ENCODE measurements around the gene LRRK2. TPM values are rescaled to one million over a fixed set of nuclear protein-coding genes. Genes with fewer than 3 reads are reported as not detected.

The LRRK2 gene
- total RNA-seq, 1 donor from 2014 or later = 2.1 TPM

- no peak for DNase-seq (ENCODE audit: low read depth, low spot score)
- H3K27ac Mint-ChIP-seq (ENCODE audit: unreplicated experiment) = no peak overlapping the region
- H3K36me3 Mint-ChIP-seq (ENCODE audit: low read depth) = no peaks in the 10 kb centered on the region
- H3K4me3 Mint-ChIP-seq = no peak overlapping the region
- no peak for TF ChIP-seq CTCF (conservative IDR thresholded peaks at IDR 0.05)
- peaks cover 7% of the 10 kb centered on the region for H3K4me1 Mint-ChIP-seq
- H3K27me3 Mint-ChIP-seq (ENCODE audit: low read depth) = no peaks in the 10 kb centered on the region
- H3K9me3 Mint-ChIP-seq = no peaks in the 10 kb centered on the region
Measured at GRCh38 chr12:40342010-40342409, 117.2 kb downstream of the LRRK2 start.

GRCh38 chr12:40343124-40343523, 118.3 kb downstream of the LRRK2 start:
- H3K36me3 Mint-ChIP-seq (ENCODE audit: low read depth) = no peaks in the 10 kb centered on the region
- H3K4me1 Mint-ChIP-seq = peaks cover 1% of the 10 kb centered on the region
- no peak overlapping the region for H3K27ac Mint-ChIP-seq (ENCODE audit: unreplicated experiment)
- H3K27me3 Mint-ChIP-seq (ENCODE audit: low read depth) = no peaks in the 10 kb centered on the region
- no peak overlapping the region for H3K4me3 Mint-ChIP-seq
- H3K9me3 Mint-ChIP-seq = no peaks in the 10 kb centered on the region
- no peak for TF ChIP-seq CTCF (conservative IDR thresholded peaks at IDR 0.05)
- DNase-seq (ENCODE audit: low read depth, low spot score) = no peak

- TF ChIP-seq CTCF (conservative IDR thresholded peaks at IDR 0.05) = no peak
- Mint-ChIP-seq H3K27me3 (ENCODE audit: low read depth) (no peaks in the 10 kb centered on the region), H3K9me3 (no peaks in the 10 kb centered on the region), H3K4me3 (no peak overlapping the region), H3K36me3 (ENCODE audit: low read depth) (no peaks in the 10 kb centered on the region), H3K4me1 (no peaks in the 10 kb centered on the region), H3K27ac (ENCODE audit: unreplicated experiment) (no peak overlapping the region)
- DNase-seq (ENCODE audit: low read depth, low spot score) = no peak
Measured at GRCh38 chr12:40344312-40344711, 119.5 kb downstream of the LRRK2 start.

- Mint-ChIP-seq H3K9me3 (peaks cover 8% of the 10 kb centered on the region), H3K27me3 (ENCODE audit: low read depth) (no peaks in the 10 kb centered on the region), H3K4me1 (no peaks in the 10 kb centered on the region), H3K27ac (ENCODE audit: unreplicated experiment) (no peak overlapping the region), H3K4me3 (no peak overlapping the region), H3K36me3 (ENCODE audit: low read depth) (peaks cover 12% of the 10 kb centered on the region)
- no peak for TF ChIP-seq CTCF (conservative IDR thresholded peaks at IDR 0.05)
- no peak for DNase-seq (ENCODE audit: low read depth, low spot score)
Measured at GRCh38 chr12:40351976-40352375, 127.2 kb downstream of the LRRK2 start.

GRCh38 chr12:40375076-40375475, 150.3 kb downstream of the LRRK2 start:
- no peaks in the 10 kb centered on the region for H3K9me3 Mint-ChIP-seq
- no peak overlapping the region for H3K27ac Mint-ChIP-seq (ENCODE audit: unreplicated experiment)
- TF ChIP-seq CTCF (conservative IDR thresholded peaks at IDR 0.05) = peak; percentile 43
- H3K4me1 Mint-ChIP-seq = no peaks in the 10 kb centered on the region
- no peaks in the 10 kb centered on the region for H3K36me3 Mint-ChIP-seq (ENCODE audit: low read depth)
- H3K27me3 Mint-ChIP-seq (ENCODE audit: low read depth) = no peaks in the 10 kb centered on the region
- no peak overlapping the region for H3K4me3 Mint-ChIP-seq
- DNase-seq (ENCODE audit: low read depth, low spot score) = no peak

All from neural crest cell (in vitro differentiated cells).